SU-DHL-6 (cell line): Measurements from ENCODE around the gene TUBGCP6.

ENCODE experiments used
- CTCF ChIP-seq: fragments of 200-600 bp; sonication (generic); IDR thresholded peaks from one replicate; pipeline ENCODE4 v1.5.1; 2017; ENCODE audit warnings: antibody characterized with exemption, mild to moderate bottlenecking, low read length, moderate library complexity; ENCODE audit not compliant: insufficient read depth, poor library complexity, severe bottlenecking
- EZH2phosphoT487 ChIP-seq: fragments of 200-600 bp; sonication (generic), shearing (Covaris generic); conservative IDR thresholded peaks from 2 replicates; pipeline ENCODE4 v1.6.1; 2018; ENCODE audit warnings: mild to moderate bottlenecking, antibody characterized with exemption, low read length, moderate library complexity, mixed read lengths

- TF ChIP-seq CTCF (no peak), EZH2phosphoT487 (no peak)
Observed at GRCh38 chr22:50281957-50282356, 37.1 kb upstream of the TUBGCP6 start.
